Lung (tissue), 12 donors: ENCODE data around the gene AADACL4. TPM values are rescaled to one million over a fixed set of nuclear protein-coding genes. Genes with fewer than 3 reads are reported as not detected.

ENCODE experiments used
- ATAC-seq: fragments of 200-7000 bp; cut with Tn5 transposase; one replicate; pipeline ENCODE4 v1.9.1; 2020; ENCODE audit warnings: moderate number of reproducible peaks; ENCODE audit not compliant: insufficient read depth, low FRiP score
- DNase-seq, 3 donors: peaks; one replicate each; pipeline ENCODE4 v3.0.0-alpha.2; 2013 to 2017
- H3K27ac ChIP-seq, 2 donors: one replicate each; pipeline ENCODE4 v1.5.1; 2013; ENCODE audit warnings: mild to moderate bottlenecking in 2 of 2, moderate library complexity in 2 of 2, control low read depth in 1 of 2, inconsistent platforms in 1 of 2, low read depth in 1 of 2, low read length in 1 of 2
- H3K27me3 ChIP-seq, 3 donors: one replicate each; pipeline ENCODE4 v1.5.1; 2013; ENCODE audit warnings: low read length in 2 of 3; ENCODE audit not compliant: control insufficient read depth in 3 of 3, insufficient read depth in 3 of 3
- H3K36me3 ChIP-seq, 4 donors: one replicate each; pipeline ENCODE4 v1.5.1; 2013; ENCODE audit warnings: low read length in 4 of 4, mild to moderate bottlenecking in 1 of 4, moderate library complexity in 1 of 4; ENCODE audit not compliant: control insufficient read depth in 4 of 4, insufficient read depth in 4 of 4
- H3K4me1 ChIP-seq, 5 donors: one replicate each; pipeline ENCODE4 v1.5.1; 2013; ENCODE audit warnings: low read length in 5 of 5, mild to moderate bottlenecking in 2 of 5, moderate library complexity in 1 of 5; ENCODE audit not compliant: control insufficient read depth in 5 of 5, insufficient read depth in 5 of 5
- H3K4me3 ChIP-seq: one replicate; pipeline ENCODE4 v1.5.1; 2013; ENCODE audit warnings: mild to moderate bottlenecking, control low read depth, moderate library complexity
- H3K9ac ChIP-seq, 2 donors: one replicate each; pipeline ENCODE4 v1.5.1; 2013; ENCODE audit warnings: low read length in 2 of 2, control low read depth in 1 of 2; ENCODE audit not compliant: insufficient read depth in 1 of 2
- H3K9me3 ChIP-seq, 4 donors: one replicate each; pipeline ENCODE4 v1.5.1; 2013; ENCODE audit warnings: low read length in 3 of 4, mild to moderate bottlenecking in 1 of 4, moderate library complexity in 1 of 4; ENCODE audit not compliant: control insufficient read depth in 4 of 4, insufficient read depth in 3 of 4
- CTCF ChIP-seq: IDR thresholded peaks from 2 replicates; pipeline ENCODE4 v1.5.1; 2012; ENCODE audit warnings: mild to moderate bottlenecking; ENCODE audit errors: control extremely low read depth, extremely low read depth
- WGBS, 2 donors: extraction: QIAGEN DNeasy Blood & Tissue Kit; methylation state at CpG; one replicate each; pipeline ENCODE4 v1.1.7; 2013; 5-methylcytosine and 5-hydroxymethylcytosine counted together
- polyA plus RNA-seq, 2 donors: library from polyadenylated mRNA; stranded (reverse); fragments of 200-250 nt; gene quantifications; one replicate each; pipeline ENCODE4 v1.2.1, GENCODE V29; 2013
- total RNA-seq, 2 donors: library from RNA; depleted of rRNA in 1 of 2; stranded (reverse); fragments of >200 nt in 1 of 2; gene quantifications; one replicate each; pipeline ENCODE4 v1.2.1, GENCODE V29; 2014 to 2021
- donor health status: control.
- donor health status: control.
- donor health status: Bipolar disorder and iron deficiency.
- donor health status: healthy.
- donor health status: DM: yes; HTN: yes; CAD: no.

The AADACL4 gene
- total and polyA plus RNA-seq, 4 donors: not detected

GRCh38 chr1:12598974-12599373 lies 44.9 kb upstream of the AADACL4 start:
- ATAC-seq (no peak), DNase-seq (no peak)
- Histone ChIP-seq H3K4me3 (no peak overlapping the region), H3K27me3 (no peaks in the 10 kb centered on the region), H3K36me3 (no peaks in the 10 kb centered on the region), H3K4me1 (peaks cover 10 to 47% (median 32%) of the 10 kb centered on the region in 5 donors), H3K9ac (no peak overlapping the region), H3K27ac (peak overlapping the region in 1 of 2 donors; percentile 66), H3K9me3 (no peaks in the 10 kb centered on the region)
- TF ChIP-seq CTCF: no peak
- 83 to 87% methylated on average over 6 of the region's 6 CpGs for WGBS, 2 donors

- no peak for TF ChIP-seq CTCF
- DNase-seq (no peak), ATAC-seq (no peak)
- Histone ChIP-seq H3K36me3 (no peaks in the 10 kb centered on the region), H3K9ac (no peak overlapping the region), H3K4me3 (no peak overlapping the region), H3K27ac (peak overlapping the region in 1 of 2 donors; percentile 66), H3K9me3 (no peaks in the 10 kb centered on the region), H3K27me3 (no peaks in the 10 kb centered on the region), H3K4me1 (peaks cover 4 to 47% (median 31%) of the 10 kb centered on the region in 5 donors)
- WGBS, 2 donors: 89% methylated on average over 5 of the region's 5 CpGs
These were observed 44.2 kb upstream of the AADACL4 start for GRCh38 chr1:12599657-12600056.

- no peak for DNase-seq
- Histone ChIP-seq H3K27ac (peak overlapping the region in 1 of 2 donors; percentile 66), H3K4me3 (no peak overlapping the region), H3K9me3 (no peaks in the 10 kb centered on the region), H3K36me3 (no peaks in the 10 kb centered on the region), H3K9ac (no peak overlapping the region), H3K27me3 (no peaks in the 10 kb centered on the region), H3K4me1 (peaks cover 0 to 47% (median 26%) of the 10 kb centered on the region in 5 donors)
- TF ChIP-seq CTCF: no peak
- no peak for ATAC-seq
- WGBS, 2 donors: 48 to 70% methylated on average over 7 of the region's 7 CpGs
These were observed 43.5 kb upstream of the AADACL4 start for GRCh38 chr1:12600335-12600734.
